HL-60 (cell line): ENCODE data around the gene SLC37A2.

Experiments used
- DNase-seq, 2 experiments: peaks; one replicate each; pipeline ENCODE4 v3.0.0-alpha.2; 2010 to 2020; ENCODE audit warnings: low read depth in 1 of 2, low spot score in 1 of 2
- H3K27ac ChIP-seq: fragments of 250-450 bp; sonication (Bioruptor Pico); replicated peaks from 2 replicates; pipeline ENCODE4 v1.5.1; 2020; ENCODE audit warnings: mild to moderate bottlenecking, moderate library complexity
- H3K27me3 ChIP-seq: fragments of 250-450 bp; sonication (Bioruptor Pico); 2 replicates; pipeline ENCODE4 v1.5.1; 2021; ENCODE audit warnings: mild to moderate bottlenecking, moderate library complexity; ENCODE audit not compliant: insufficient read depth, poor library complexity, severe bottlenecking
- H3K4me3 ChIP-seq: replicated peaks from 2 replicates; pipeline ENCODE4 v1.5.1; 2011; ENCODE audit warnings: mild to moderate bottlenecking, control low read depth, low read length; ENCODE audit not compliant: insufficient read depth
- GABPA ChIP-seq: IDR thresholded peaks from 2 replicates; pipeline ENCODE4 v1.6.1; 2012; ENCODE audit warnings: low read depth
- POLR2AphosphoS5 ChIP-seq: IDR thresholded peaks from 2 replicates; pipeline ENCODE4 v1.6.1; 2012; ENCODE audit warnings: low read depth
- SPI1 ChIP-seq: IDR thresholded peaks from 2 replicates; pipeline ENCODE4 v1.6.1; 2012; ENCODE audit warnings: low read depth, mild to moderate bottlenecking, borderline replicate concordance
- TF ChIP-seq, protein P1 (sequence below): IDR thresholded peaks from 2 replicates; pipeline ENCODE4 v1.6.1; 2012; ENCODE audit warnings: low read depth; ENCODE audit not compliant: insufficient replicate concordance
- TF ChIP-seq, protein P2 (sequence below): IDR thresholded peaks from one replicate; pipeline ENCODE4 v1.5.1; 2011; ENCODE audit warnings: low read length, control low read depth, inconsistent platforms; ENCODE audit not compliant: insufficient read depth

SLC37A2 gene

DNA sequence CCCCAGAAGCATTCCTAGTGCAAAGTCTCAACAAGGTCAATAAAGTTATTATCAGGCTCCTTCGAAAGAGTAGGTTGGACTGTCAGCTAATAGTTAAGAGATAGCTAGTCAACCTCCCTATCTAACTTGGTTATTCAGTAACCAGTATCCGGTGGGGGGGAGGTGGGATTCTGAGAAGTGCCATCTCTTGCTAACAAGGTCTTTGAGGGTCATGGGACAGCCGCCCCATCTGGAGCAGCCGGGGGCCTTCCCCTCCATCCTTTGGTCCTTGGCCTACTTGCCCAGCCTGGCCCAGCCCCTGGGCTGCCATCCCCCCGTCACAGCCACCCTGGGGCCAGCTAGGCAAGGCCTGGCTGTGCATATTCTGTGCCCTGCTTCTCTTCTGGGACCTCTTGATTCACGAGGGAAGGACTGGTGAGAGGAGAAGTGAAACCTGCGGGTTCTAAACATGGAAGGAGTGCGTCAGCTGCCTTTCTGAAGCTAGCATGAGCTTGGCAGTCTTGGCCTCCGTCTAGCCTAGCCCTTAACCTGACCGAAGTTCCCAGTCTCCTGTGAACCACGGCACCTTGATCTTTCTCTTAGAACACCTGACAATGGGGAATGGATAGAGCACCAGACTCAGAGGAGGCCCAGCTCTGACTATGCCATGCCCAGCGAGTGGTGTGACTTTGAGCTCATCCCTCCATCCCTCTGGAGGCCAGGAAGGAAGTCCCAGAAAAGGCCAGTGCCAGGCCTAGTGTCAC, 9.3 kb downstream of the SLC37A2 start:
- Histone ChIP-seq H3K27ac (peak overlapping the region; percentile 73; the same call in 1 of the 2 replicates), H3K27me3 (no peaks in the 10 kb centered on the region), H3K4me3 (no peak overlapping the region)
- DNase-seq = peak in 1 of 2 experiments; percentile 72
- TF ChIP-seq, protein P1, sequence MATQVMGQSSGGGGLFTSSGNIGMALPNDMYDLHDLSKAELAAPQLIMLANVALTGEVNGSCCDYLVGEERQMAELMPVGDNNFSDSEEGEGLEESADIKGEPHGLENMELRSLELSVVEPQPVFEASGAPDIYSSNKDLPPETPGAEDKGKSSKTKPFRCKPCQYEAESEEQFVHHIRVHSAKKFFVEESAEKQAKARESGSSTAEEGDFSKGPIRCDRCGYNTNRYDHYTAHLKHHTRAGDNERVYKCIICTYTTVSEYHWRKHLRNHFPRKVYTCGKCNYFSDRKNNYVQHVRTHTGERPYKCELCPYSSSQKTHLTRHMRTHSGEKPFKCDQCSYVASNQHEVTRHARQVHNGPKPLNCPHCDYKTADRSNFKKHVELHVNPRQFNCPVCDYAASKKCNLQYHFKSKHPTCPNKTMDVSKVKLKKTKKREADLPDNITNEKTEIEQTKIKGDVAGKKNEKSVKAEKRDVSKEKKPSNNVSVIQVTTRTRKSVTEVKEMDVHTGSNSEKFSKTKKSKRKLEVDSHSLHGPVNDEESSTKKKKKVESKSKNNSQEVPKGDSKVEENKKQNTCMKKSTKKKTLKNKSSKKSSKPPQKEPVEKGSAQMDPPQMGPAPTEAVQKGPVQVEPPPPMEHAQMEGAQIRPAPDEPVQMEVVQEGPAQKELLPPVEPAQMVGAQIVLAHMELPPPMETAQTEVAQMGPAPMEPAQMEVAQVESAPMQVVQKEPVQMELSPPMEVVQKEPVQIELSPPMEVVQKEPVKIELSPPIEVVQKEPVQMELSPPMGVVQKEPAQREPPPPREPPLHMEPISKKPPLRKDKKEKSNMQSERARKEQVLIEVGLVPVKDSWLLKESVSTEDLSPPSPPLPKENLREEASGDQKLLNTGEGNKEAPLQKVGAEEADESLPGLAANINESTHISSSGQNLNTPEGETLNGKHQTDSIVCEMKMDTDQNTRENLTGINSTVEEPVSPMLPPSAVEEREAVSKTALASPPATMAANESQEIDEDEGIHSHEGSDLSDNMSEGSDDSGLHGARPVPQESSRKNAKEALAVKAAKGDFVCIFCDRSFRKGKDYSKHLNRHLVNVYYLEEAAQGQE = no peak
- 0 out of 2 replicates have a peak, but pooled peaks have one; percentile 4 for TF ChIP-seq SPI1
- TF ChIP-seq GABPA = no peak
- TF ChIP-seq, protein P2, sequence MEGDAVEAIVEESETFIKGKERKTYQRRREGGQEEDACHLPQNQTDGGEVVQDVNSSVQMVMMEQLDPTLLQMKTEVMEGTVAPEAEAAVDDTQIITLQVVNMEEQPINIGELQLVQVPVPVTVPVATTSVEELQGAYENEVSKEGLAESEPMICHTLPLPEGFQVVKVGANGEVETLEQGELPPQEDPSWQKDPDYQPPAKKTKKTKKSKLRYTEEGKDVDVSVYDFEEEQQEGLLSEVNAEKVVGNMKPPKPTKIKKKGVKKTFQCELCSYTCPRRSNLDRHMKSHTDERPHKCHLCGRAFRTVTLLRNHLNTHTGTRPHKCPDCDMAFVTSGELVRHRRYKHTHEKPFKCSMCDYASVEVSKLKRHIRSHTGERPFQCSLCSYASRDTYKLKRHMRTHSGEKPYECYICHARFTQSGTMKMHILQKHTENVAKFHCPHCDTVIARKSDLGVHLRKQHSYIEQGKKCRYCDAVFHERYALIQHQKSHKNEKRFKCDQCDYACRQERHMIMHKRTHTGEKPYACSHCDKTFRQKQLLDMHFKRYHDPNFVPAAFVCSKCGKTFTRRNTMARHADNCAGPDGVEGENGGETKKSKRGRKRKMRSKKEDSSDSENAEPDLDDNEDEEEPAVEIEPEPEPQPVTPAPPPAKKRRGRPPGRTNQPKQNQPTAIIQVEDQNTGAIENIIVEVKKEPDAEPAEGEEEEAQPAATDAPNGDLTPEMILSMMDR = no peak
- no peak for TF ChIP-seq POLR2AphosphoS5

DNA sequence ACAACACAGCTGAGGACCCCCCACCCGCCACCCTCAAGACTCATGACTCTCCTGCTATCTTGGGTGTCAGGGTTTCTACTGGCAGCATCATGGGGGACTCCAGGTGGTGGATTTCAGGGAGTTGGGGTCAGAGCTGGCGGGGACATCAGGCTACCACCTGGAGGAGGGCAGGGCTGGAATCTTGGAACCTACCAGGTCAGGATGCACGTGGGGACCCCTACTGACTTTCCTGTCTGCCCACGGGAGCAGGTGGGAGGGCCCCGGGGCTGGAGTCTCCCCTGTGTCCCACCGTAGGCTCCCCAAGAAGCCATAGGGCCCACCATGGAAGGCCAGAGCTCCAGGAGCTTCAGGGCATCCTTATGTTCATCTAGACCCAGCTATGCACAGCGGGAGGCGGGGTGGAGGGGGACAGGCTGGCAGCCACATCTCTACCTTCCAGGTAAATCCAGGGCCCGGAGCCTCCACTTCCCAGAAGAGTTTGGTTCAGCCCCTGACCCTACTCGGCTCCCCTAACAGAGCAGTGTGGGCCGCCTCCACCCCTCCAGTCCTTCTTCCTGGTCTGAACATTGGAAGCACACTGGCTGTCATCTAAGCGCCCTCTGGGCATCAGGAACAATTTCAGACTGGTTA, 10.0 kb downstream of the SLC37A2 start:
- H3K4me3 ChIP-seq = no peak overlapping the region
- no peak for TF ChIP-seq POLR2AphosphoS5
- TF ChIP-seq, protein P2 = no peak
- no peak for TF ChIP-seq SPI1
- TF ChIP-seq, protein P1 = no peak
- TF ChIP-seq GABPA = no peak
- no peaks in the 10 kb centered on the region for H3K27me3 ChIP-seq
- H3K27ac ChIP-seq = no peak overlapping the region
- DNase-seq = no peak

DNA sequence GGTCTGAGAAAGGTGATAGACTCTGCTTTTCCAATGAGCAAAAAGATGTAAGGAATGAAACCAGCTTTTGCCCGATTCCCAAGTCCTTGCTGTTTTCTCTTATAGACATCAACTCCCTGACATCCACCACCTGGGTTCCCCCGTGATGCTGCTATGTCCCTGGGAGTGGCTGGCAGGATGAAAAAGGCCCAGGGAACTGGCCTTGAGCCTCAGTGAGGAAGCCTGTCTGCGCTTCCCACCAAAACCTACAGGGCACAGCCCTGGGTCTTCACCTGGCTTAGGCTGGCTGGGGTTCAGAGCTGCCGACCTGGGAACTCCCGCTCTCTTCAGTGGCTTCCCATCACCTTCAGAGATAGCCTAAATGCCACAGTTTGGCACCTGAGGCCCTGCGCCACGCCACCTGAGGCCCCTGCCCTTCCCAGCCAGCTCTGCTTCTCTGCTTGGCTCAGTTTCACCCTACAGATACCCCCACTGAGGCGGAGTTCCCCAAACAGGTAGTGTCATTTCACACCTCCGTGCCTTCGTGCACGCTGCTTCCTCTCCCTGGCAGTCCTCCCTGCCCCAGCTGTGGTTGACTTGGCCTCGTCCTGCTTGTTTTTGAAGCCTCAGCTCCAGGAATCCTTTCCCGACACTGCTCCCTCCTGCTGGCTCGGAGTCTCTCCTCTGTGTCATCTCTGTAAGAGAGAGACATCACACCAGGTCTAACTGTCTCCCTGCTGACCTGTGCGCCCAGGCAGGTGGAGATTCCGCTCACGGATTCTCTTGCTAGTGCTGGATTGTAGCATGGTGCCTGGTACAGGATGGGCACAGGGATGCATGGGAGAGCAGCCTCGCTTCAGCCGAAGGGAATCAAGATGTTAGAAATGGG, 10.7 kb downstream of the SLC37A2 start:
- H3K4me3 ChIP-seq = no peak overlapping the region
- DNase-seq = no peak
- no peaks in the 10 kb centered on the region for H3K27me3 ChIP-seq
- H3K27ac ChIP-seq = no peak overlapping the region
- TF ChIP-seq, protein P2 = no peak
- no peak for TF ChIP-seq GABPA
- TF ChIP-seq, protein P1 = no peak
- no peak for TF ChIP-seq POLR2AphosphoS5
- TF ChIP-seq SPI1 = no peak
